SK-N-SH treated with all-trans-retinoic acid at 6 μM for 48 hours (cell line): Measurements from ENCODE around the gene ACTR5.

Experiments
- ATAC-seq: fragments of 200-7000 bp; cut with Tn5 transposase; 3 replicates; pipeline ENCODE4 v1.9.1; 2020; ENCODE audit warnings: mild to moderate bottlenecking, moderate library complexity
- ARNTL ChIP-seq: fragments of 450-650 bp; formaldehyde crosslinking; IDR thresholded peaks from 2 replicates; pipeline ENCODE4 v1.5.0; 2020; ENCODE audit warnings: low read depth, mild to moderate bottlenecking, moderate library complexity, borderline replicate concordance
- BACH2 ChIP-seq: fragments of 250-450 bp; sonication (Bioruptor Pico); IDR thresholded peaks from 2 replicates; pipeline ENCODE4 v1.9.0; 2021; ENCODE audit warnings: mild to moderate bottlenecking, borderline replicate concordance
- CREB5 ChIP-seq: fragments of 250-450 bp; sonication (Bioruptor Pico); IDR thresholded peaks from 2 replicates; pipeline ENCODE4 v1.5.1; 2020; ENCODE audit warnings: low read depth, mild to moderate bottlenecking, moderate library complexity
- CSDC2 ChIP-seq: fragments of 250-450 bp; sonication (Bioruptor Pico); IDR thresholded peaks from 2 replicates; pipeline ENCODE4 v1.5.0; 2020; ENCODE audit warnings: mild to moderate bottlenecking, moderate library complexity
- CSRNP3 ChIP-seq: fragments of 250-450 bp; sonication (Bioruptor Pico); IDR thresholded peaks from 2 replicates; pipeline ENCODE4 v1.5.1; 2021; ENCODE audit warnings: mild to moderate bottlenecking, moderate library complexity
- ESRRG ChIP-seq: fragments of 250-450 bp; sonication (Bioruptor Pico); IDR thresholded peaks from 2 replicates; pipeline ENCODE4 v1.6.1; 2021; ENCODE audit warnings: mild to moderate bottlenecking
- GLIS3 ChIP-seq: fragments of 250-450 bp; sonication (Bioruptor Pico); IDR thresholded peaks from 2 replicates; pipeline ENCODE4 v1.5.0; 2020; ENCODE audit warnings: mild to moderate bottlenecking, moderate library complexity
- ISL1 ChIP-seq: fragments of 250-450 bp; sonication (Bioruptor Pico); IDR thresholded peaks from 2 replicates; pipeline ENCODE4 v2.1.2; 2022; ENCODE audit warnings: mild to moderate bottlenecking, moderate library complexity
- OSR1 ChIP-seq: fragments of 250-450 bp; sonication (Bioruptor Pico); IDR thresholded peaks from 2 replicates; pipeline ENCODE4 v1.8.0; 2022; ENCODE audit warnings: moderate library complexity, mild to moderate bottlenecking, inconsistent platforms
- PATZ1 ChIP-seq: fragments of 250-450 bp; sonication (Bioruptor Pico); IDR thresholded peaks from 2 replicates; pipeline ENCODE4 v1.8.0; 2020; ENCODE audit warnings: mild to moderate bottlenecking, moderate library complexity, borderline replicate concordance
- POU6F1 ChIP-seq: fragments of 250-450 bp; sonication (Bioruptor Pico); IDR thresholded peaks from 2 replicates; pipeline ENCODE4 v1.8.0; 2021; ENCODE audit warnings: low read depth, mild to moderate bottlenecking, moderate library complexity, borderline replicate concordance
- PPARA ChIP-seq: fragments of 250-450 bp; sonication (Bioruptor Pico); IDR thresholded peaks from 2 replicates; pipeline ENCODE4 v1.5.0; 2020; ENCODE audit warnings: mild to moderate bottlenecking, borderline replicate concordance
- RARB ChIP-seq: fragments of 250-450 bp; sonication (Bioruptor Pico); IDR thresholded peaks from 2 replicates; pipeline ENCODE4 v1.8.0; 2021; ENCODE audit warnings: mild to moderate bottlenecking, moderate library complexity
- SNAI2 ChIP-seq: fragments of 250-450 bp; sonication (Bioruptor Pico); IDR thresholded peaks from 2 replicates; pipeline ENCODE4 v1.5.0; 2020; ENCODE audit warnings: mild to moderate bottlenecking, moderate library complexity
- TCF4 ChIP-seq: fragments of 250-450 bp; sonication (Bioruptor Pico); IDR thresholded peaks from 2 replicates; pipeline ENCODE4 v1.8.0; 2021; ENCODE audit warnings: mild to moderate bottlenecking, moderate library complexity, borderline replicate concordance
- TOX ChIP-seq: fragments of 250-450 bp; sonication (Bioruptor Pico); IDR thresholded peaks from 2 replicates; pipeline ENCODE4 v1.8.0; 2021; ENCODE audit warnings: mild to moderate bottlenecking, moderate library complexity, borderline replicate concordance
- TSHZ2 ChIP-seq: fragments of 250-450 bp; sonication (Bioruptor Pico); IDR thresholded peaks from 2 replicates; pipeline ENCODE4 v1.5.0; 2020; ENCODE audit warnings: mild to moderate bottlenecking, moderate library complexity
- ZC3H10 ChIP-seq: fragments of 250-450 bp; sonication (Bioruptor Pico); IDR thresholded peaks from 2 replicates; pipeline ENCODE4 v1.5.1; 2021; ENCODE audit warnings: mild to moderate bottlenecking, moderate library complexity
- ZFP3 ChIP-seq: fragments of 250-450 bp; sonication (Bioruptor Pico); IDR thresholded peaks from 2 replicates; pipeline ENCODE4 v1.5.0; 2020; ENCODE audit warnings: mild to moderate bottlenecking, moderate library complexity
- ZFP30 ChIP-seq: fragments of 450-650 bp; formaldehyde crosslinking; IDR thresholded peaks from 2 replicates; pipeline ENCODE4 v1.5.0; 2022; ENCODE audit warnings: mild to moderate bottlenecking, moderate library complexity
- ZNF565 ChIP-seq: fragments of 450-650 bp; formaldehyde crosslinking; conservative IDR thresholded peaks from 2 replicates; pipeline ENCODE4 v1.5.0; 2020; ENCODE audit warnings: low read depth, mild to moderate bottlenecking, moderate library complexity
- ZNF70 ChIP-seq: fragments of 450-650 bp; formaldehyde crosslinking; IDR thresholded peaks from 2 replicates; pipeline ENCODE4 v1.5.0; 2020; ENCODE audit warnings: mild to moderate bottlenecking, moderate library complexity
- ZNF8 ChIP-seq: fragments of 450-650 bp; formaldehyde crosslinking; IDR thresholded peaks from 2 replicates; pipeline ENCODE4 v1.5.0; 2020; ENCODE audit warnings: mild to moderate bottlenecking, moderate library complexity

The ACTR5 gene

GRCh38 chr20:38763616-38764015 is 15.4 kb downstream of the ACTR5 start (continued):
- TF ChIP-seq CSRNP3 (CRISPR knock-in tag) (no peak), GLIS3 (CRISPR knock-in tag) (no peak), ARNTL (CRISPR knock-in tag) (no peak), ZFP3 (CRISPR knock-in tag) (no peak), ZNF565 (no peak), ISL1 (CRISPR knock-in tag) (no peak)
- TF ChIP-seq, all 23 proteins: peak for 0

GRCh38 chr20:38764567-38765318 is 16.5 kb downstream of the ACTR5 start:
- ATAC-seq = peak; percentile 98
- TF ChIP-seq OSR1 (CRISPR knock-in tag) (no peak), ZNF565 (no peak), TOX (no peak), RARB (no peak), SNAI2 (no peak), ZNF70 (CRISPR knock-in tag) (no peak), ARNTL (CRISPR knock-in tag) (no peak), TSHZ2 (CRISPR knock-in tag) (no peak), PPARA (CRISPR knock-in tag) (no peak), CSDC2 (CRISPR knock-in tag) (no peak), BACH2 (CRISPR knock-in tag) (no peak), ZFP3 (CRISPR knock-in tag) (no peak), GLIS3 (CRISPR knock-in tag) (no peak), POU6F1 (CRISPR knock-in tag) (no peak), CREB5 (CRISPR knock-in tag) (no peak), ESRRG (CRISPR knock-in tag) (no peak), ZC3H10 (no peak), ISL1 (CRISPR knock-in tag) (no peak), PATZ1 (CRISPR knock-in tag) (no peak)

- TF ChIP-seq CREB5 (CRISPR knock-in tag) (no peak), GLIS3 (CRISPR knock-in tag) (no peak), ZNF8 (CRISPR knock-in tag) (no peak), SNAI2 (no peak), CSRNP3 (CRISPR knock-in tag) (no peak), ZFP30 (no peak), ZNF70 (CRISPR knock-in tag) (no peak), TCF4 (CRISPR knock-in tag) (no peak), ZFP3 (CRISPR knock-in tag) (no peak), RARB (no peak), PPARA (CRISPR knock-in tag) (no peak), ZC3H10 (no peak), ESRRG (CRISPR knock-in tag) (no peak), POU6F1 (CRISPR knock-in tag) (no peak)
- ATAC-seq = no peak
Observed at GRCh38 chr20:38766071-38766470, 17.8 kb downstream of the ACTR5 start.
